H9 (cell line): Measurements from ENCODE around the gene OR2T35. TPM values are rescaled to one million over a fixed set of nuclear protein-coding genes. Genes with fewer than 3 reads are reported as not detected.

Experiments used
- DNase-seq: peaks from one replicate; pipeline ENCODE4 v3.0.0-alpha.2; 2017
- H2AFZ ChIP-seq: one replicate; pipeline ENCODE4 v1.6.1; 2013; ENCODE audit warnings: mild to moderate bottlenecking, low read length, control low read depth, moderate library complexity
- H2AK5ac ChIP-seq: 2 replicates; pipeline ENCODE4 v1.6.1; 2013; ENCODE audit warnings: low read length, control low read depth, mixed read lengths; ENCODE audit not compliant: insufficient read length
- H2BK120ac ChIP-seq: one replicate; pipeline ENCODE4 v1.6.1; 2013; ENCODE audit warnings: low read depth, mild to moderate bottlenecking, low read length, control low read depth, inconsistent platforms; ENCODE audit not compliant: poor library complexity, severe bottlenecking
- H2BK12ac ChIP-seq: 2 replicates; pipeline ENCODE4 v1.6.1; 2013; ENCODE audit warnings: low read length, control low read depth, mixed read lengths, low read depth; ENCODE audit not compliant: insufficient read length
- H2BK15ac ChIP-seq: 2 replicates; pipeline ENCODE4 v1.6.1; 2013; ENCODE audit warnings: low read depth, low read length, control low read depth
- H2BK20ac ChIP-seq: one replicate; pipeline ENCODE4 v1.6.1; 2013; ENCODE audit warnings: low read depth, mild to moderate bottlenecking, low read length, control low read depth, inconsistent platforms; ENCODE audit not compliant: poor library complexity, severe bottlenecking
- H2BK5ac ChIP-seq: 2 replicates; pipeline ENCODE4 v1.6.1; 2013; ENCODE audit warnings: low read length, control low read depth, mixed read lengths; ENCODE audit not compliant: insufficient read length
- H3K14ac ChIP-seq: 2 replicates; pipeline ENCODE4 v1.6.1; 2013; ENCODE audit warnings: low read length, control low read depth; ENCODE audit not compliant: insufficient read depth
- H3K18ac ChIP-seq: 2 replicates; pipeline ENCODE4 v1.6.1; 2013; ENCODE audit warnings: low read depth, mild to moderate bottlenecking, mixed read lengths, low read length, control low read depth; ENCODE audit not compliant: insufficient read length
- H3K23ac ChIP-seq: 2 replicates; pipeline ENCODE4 v1.6.1; 2013; ENCODE audit warnings: low read length, control low read depth, mixed read lengths, low read depth; ENCODE audit not compliant: insufficient read length
- H3K23me2 ChIP-seq: 2 replicates; pipeline ENCODE4 v1.6.1; 2013; ENCODE audit warnings: low read depth, mild to moderate bottlenecking, mixed read lengths, low read length, control low read depth; ENCODE audit not compliant: insufficient read length, poor library complexity, severe bottlenecking
- H3K27ac ChIP-seq: 2 replicates; pipeline ENCODE4 v1.5.1; 2013; ENCODE audit warnings: low read length, control low read depth, mixed read lengths, low read depth; ENCODE audit not compliant: insufficient read length
- H3K27me3 ChIP-seq: 2 replicates; pipeline ENCODE4 v1.6.1; 2013; ENCODE audit warnings: low read length, control low read depth, inconsistent platforms; ENCODE audit not compliant: insufficient read depth
- H3K4ac ChIP-seq: 2 replicates; pipeline ENCODE4 v1.6.1; 2013; ENCODE audit warnings: low read depth, mild to moderate bottlenecking, control low read depth, inconsistent platforms, low read length, moderate library complexity
- H3K4me1 ChIP-seq: 2 replicates; pipeline ENCODE4 v1.6.1; 2013; ENCODE audit warnings: low read length, control low read depth, inconsistent platforms; ENCODE audit not compliant: insufficient read depth
- H3K4me2 ChIP-seq: 2 replicates; pipeline ENCODE4 v1.6.1; 2013; ENCODE audit warnings: low read length, control low read depth, mixed read lengths; ENCODE audit not compliant: insufficient read length, insufficient read depth
- H3K56ac ChIP-seq: 2 replicates; pipeline ENCODE4 v1.6.1; 2013; ENCODE audit warnings: low read depth, mild to moderate bottlenecking, mixed read lengths, low read length, control low read depth; ENCODE audit not compliant: insufficient read length
- H3K79me1 ChIP-seq: 2 replicates; pipeline ENCODE4 v1.6.1; 2013; ENCODE audit warnings: low read depth, mild to moderate bottlenecking, moderate library complexity, low read length, control low read depth, inconsistent platforms; ENCODE audit not compliant: insufficient read depth, poor library complexity, severe bottlenecking
- H3K79me2 ChIP-seq: 2 replicates; pipeline ENCODE4 v1.6.1; 2013; ENCODE audit warnings: low read length, control low read depth, inconsistent platforms; ENCODE audit not compliant: insufficient read depth
- H3K9ac ChIP-seq: 2 replicates; pipeline ENCODE4 v1.6.1; 2013; ENCODE audit warnings: low read length, control low read depth, mixed read lengths; ENCODE audit not compliant: insufficient read length; ENCODE audit errors: extremely low read depth
- H3K9me3 ChIP-seq: one replicate; pipeline ENCODE4 v1.6.1; 2013; ENCODE audit warnings: low read depth, low read length, inconsistent platforms; ENCODE audit not compliant: control insufficient read depth
- H3T11ph ChIP-seq: one replicate; pipeline ENCODE4 v1.6.1; 2013; ENCODE audit warnings: mild to moderate bottlenecking, low read length, control low read depth, inconsistent platforms
- H4K20me1 ChIP-seq: one replicate; pipeline ENCODE4 v1.6.1; 2013; ENCODE audit not compliant: control insufficient read depth, insufficient read length, insufficient read depth
- H4K5ac ChIP-seq: 2 replicates; pipeline ENCODE4 v1.6.1; 2013; ENCODE audit warnings: low read depth, mild to moderate bottlenecking, mixed read lengths, low read length, control low read depth; ENCODE audit not compliant: insufficient read length
- H4K8ac ChIP-seq: replicated peaks from 2 replicates; pipeline ENCODE4 v1.6.1; 2013; ENCODE audit warnings: low read length, control low read depth, mixed read lengths, low read depth; ENCODE audit not compliant: insufficient read length
- H4K91ac ChIP-seq: 2 replicates; pipeline ENCODE4 v1.6.1; 2013; ENCODE audit warnings: low read depth, mild to moderate bottlenecking, moderate library complexity, mixed read lengths, low read length, control low read depth; ENCODE audit not compliant: insufficient read length
- H3K27ac Mint-ChIP-seq, 3 experiments: 2 replicates in 2 of 3; 3 replicates in 1 of 3; pipeline ENCODE4 v1.8.0; 2020 to 2021; ENCODE audit warnings: mixed read lengths in 3 of 3, mild to moderate bottlenecking in 1 of 3, moderate library complexity in 1 of 3
- H3K27me3 Mint-ChIP-seq: 2 replicates; pipeline ENCODE4 v1.8.0; 2021; ENCODE audit warnings: low read depth, mild to moderate bottlenecking, moderate library complexity, mixed read lengths
- H3K36me3 Mint-ChIP-seq, 3 experiments: 2 replicates in 2 of 3; 3 replicates in 1 of 3; pipeline ENCODE4 v1.8.0; 2020 to 2021; ENCODE audit warnings: low read depth in 3 of 3, mixed read lengths in 3 of 3; ENCODE audit not compliant: insufficient read depth in 1 of 3
- H3K4me1 Mint-ChIP-seq, 2 experiments: 2 replicates each; pipeline ENCODE4 v1.8.0; 2020; ENCODE audit warnings: mixed read lengths in 2 of 2
- H3K4me3 Mint-ChIP-seq, 2 experiments: 2 replicates in 1 of 2; 3 replicates in 1 of 2; pipeline ENCODE4 v1.8.0; 2020 to 2021; ENCODE audit warnings: mild to moderate bottlenecking in 2 of 2, mixed read lengths in 2 of 2, moderate library complexity in 1 of 2
- H3K9me3 Mint-ChIP-seq, 2 experiments: 2 replicates in 1 of 2; 3 replicates in 1 of 2; pipeline ENCODE4 v1.8.0; 2020; ENCODE audit warnings: mild to moderate bottlenecking in 2 of 2, mixed read lengths in 2 of 2, moderate library complexity in 1 of 2
- CTCF ChIP-seq: fragments of 200-600 bp; sonication (generic); conservative IDR thresholded peaks from 3 replicates; pipeline ENCODE4 v1.8.0; 2021; ENCODE audit warnings: antibody characterized with exemption, mild to moderate bottlenecking
- WGBS: extraction: QIAGEN DNeasy Blood & Tissue Kit; methylation state at CpG from one replicate; pipeline ENCODE4 v1.1.7; 2013; ENCODE audit warnings: missing lambda C conversion rate, low lambda C conversion rate, mixed read lengths; ENCODE audit not compliant: insufficient read length; ENCODE audit errors: extremely low coverage; 5-methylcytosine and 5-hydroxymethylcytosine counted together
- total RNA-seq: library from RNA; stranded (reverse); gene quantifications from 2 replicates; pipeline ENCODE4 v1.2.1, GENCODE V29; 2021

OR2T35 gene
- total RNA-seq, 1 experiment from 2014 or later = not detected

- Histone ChIP-seq H2AK5ac (no peak overlapping the region), H3K23me2 (no peaks in the 10 kb centered on the region), H2BK15ac (no peak overlapping the region), H3K18ac (no peak overlapping the region), H3K23ac (no peak overlapping the region), H2BK120ac (no peak overlapping the region), H3K14ac (no peak overlapping the region), H4K8ac (no peak overlapping the region), H3K79me2 (no peaks in the 10 kb centered on the region), H3K4me1 (no peaks in the 10 kb centered on the region), H3K4ac (no peak overlapping the region), H3K27me3 (no peaks in the 10 kb centered on the region), H3T11ph (no peak overlapping the region), H2BK12ac (no peak overlapping the region), H2AFZ (no peak overlapping the region), H3K9ac (no peak overlapping the region), H4K5ac (no peak overlapping the region), H3K79me1 (no peaks in the 10 kb centered on the region), H4K91ac (no peak overlapping the region), H2BK5ac (no peak overlapping the region), H4K20me1 (no peaks in the 10 kb centered on the region), H3K27ac (no peak overlapping the region), H2BK20ac (no peak overlapping the region), H3K56ac (no peak overlapping the region), H3K4me2 (no peak overlapping the region), H3K9me3 (peaks cover 75% of the 10 kb centered on the region)
- no peak overlapping the region for H3K4me3 Mint-ChIP-seq
- H3K4me1 Mint-ChIP-seq = no peaks in the 10 kb centered on the region
- TF ChIP-seq CTCF = no peak
- H3K36me3 Mint-ChIP-seq = peaks cover 2 to 24% (median 6%) of the 10 kb centered on the region in 3 experiments; a peak in 4 of 7 replicates
- H3K27ac Mint-ChIP-seq = no peak overlapping the region
- no peaks in the 10 kb centered on the region; the same call in 1 of the 2 replicates for H3K27me3 Mint-ChIP-seq
- H3K9me3 Mint-ChIP-seq = peaks cover 78 to 86% of the 10 kb centered on the region in 2 experiments
- WGBS = no CpG with 5 or more reads among the region's 1 CpG
- DNase-seq = no peak
These were observed 52.4 kb downstream of the OR2T35 start for GRCh38 chr1:248592655-248593054.
